ACHN (cell line): Measurements from ENCODE around the gene NEUROD6.

Experiments
- DNase-seq: peaks from one replicate; pipeline ENCODE4 v3.0.0-alpha.2; 2015
- in situ Hi-C: cut with HindIII; loops from 2 replicates; pipeline ENCODE4 v1.10.0; 2017; ENCODE audit warnings: low sequenced_read_pairs, low pct_ligation_motif_present, low pct_unique_long_range_greater_than_20kb

Gene NEUROD6

GRCh38 chr7:31336202-31337001, 4.1 kb downstream of the NEUROD6 start:
- in situ Hi-C loops: no loop called here
- DNase-seq: no peak

DNA sequence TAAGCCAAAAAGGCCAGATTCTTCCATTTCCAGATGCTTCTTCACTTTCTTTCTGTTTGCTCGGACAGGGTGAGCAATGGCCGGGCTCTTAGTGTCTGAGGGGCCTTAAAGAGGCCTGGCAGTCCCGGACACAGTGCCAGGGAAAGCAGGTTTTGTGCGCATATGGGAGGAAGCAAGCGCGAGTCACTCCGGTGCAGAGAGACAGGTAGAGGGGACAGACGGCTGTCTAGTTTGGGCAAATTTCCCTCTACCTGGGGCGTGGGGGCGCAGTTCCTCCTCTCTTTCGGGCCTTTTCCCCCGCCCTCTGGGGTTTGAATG, 4.7 kb downstream of the NEUROD6 start:
- DNase-seq: no peak
- in situ Hi-C loops: no loop called here

DNA sequence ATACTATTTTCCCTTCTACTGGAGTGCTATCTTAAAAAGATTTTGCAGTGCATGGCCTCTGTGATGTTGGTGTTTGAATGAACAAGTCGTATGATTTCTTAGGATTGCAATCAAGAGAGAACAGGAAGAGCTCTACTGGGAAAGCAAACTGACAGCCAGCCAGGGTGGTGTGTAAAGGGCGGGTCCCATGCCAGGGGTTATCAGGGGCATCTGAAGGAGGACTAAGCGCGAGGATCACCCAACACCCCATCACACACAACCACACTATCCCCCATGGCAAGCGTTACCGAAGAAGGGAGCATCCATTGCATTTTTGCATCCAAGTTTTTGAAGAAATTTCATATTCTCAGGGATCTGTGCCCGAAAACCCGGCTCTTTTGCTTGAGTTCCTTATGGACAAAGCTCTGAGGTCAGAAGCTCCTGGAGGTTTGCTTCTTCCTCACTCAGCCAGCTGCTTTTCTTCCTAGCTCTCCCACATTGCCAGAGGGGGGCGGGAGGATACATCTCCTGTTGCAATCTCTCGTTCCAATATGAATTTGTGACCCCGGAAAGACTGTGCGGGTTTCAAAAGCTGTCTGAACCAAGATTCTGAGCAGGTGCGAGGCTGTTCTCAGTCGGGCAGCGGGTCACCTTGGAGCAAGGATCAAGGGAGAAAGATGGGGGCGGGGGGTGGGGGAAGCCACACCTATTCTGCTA, 5.2 kb downstream of the NEUROD6 start:
- no peak for DNase-seq
- in situ Hi-C loops: no loop called here

- in situ Hi-C loops: no loop called here
Observed at GRCh38 chr7:31333291-31333690, 7.2 kb downstream of the NEUROD6 start.

GRCh38 chr7:31327071-31327470, 13.5 kb downstream of the NEUROD6 start:
- in situ Hi-C loops: no loop called here
- peak; percentile 7 for DNase-seq

More at GRCh38 chr7:31333291-31333690, 7.2 kb downstream of the NEUROD6 start:
- no peak for DNase-seq

DNA sequence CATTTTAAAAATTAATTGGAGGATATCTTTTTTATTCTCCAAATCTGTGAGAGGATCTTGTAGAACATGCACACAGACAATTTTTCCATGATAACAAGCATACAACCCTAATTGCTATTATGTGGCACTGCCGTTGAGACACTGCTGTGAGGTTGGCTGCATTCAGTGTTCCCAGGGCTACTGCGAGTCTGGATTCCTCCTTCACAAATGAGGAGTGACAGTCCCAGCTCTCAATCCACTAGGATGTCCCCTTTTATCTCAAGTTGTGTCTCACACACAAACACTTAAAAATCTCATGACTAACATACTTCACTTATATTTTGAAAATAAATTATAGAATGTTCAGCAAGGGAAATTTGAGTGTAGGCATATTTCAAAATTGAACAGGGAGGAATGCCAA, 14.1 kb downstream of the NEUROD6 start:
- no peak for DNase-seq

GRCh38 chr7:31323101-31323500, 17.4 kb downstream of the NEUROD6 start:
- no peak for DNase-seq
- in situ Hi-C loops: no loop called here

More for the DNA sequence above, 14.1 kb downstream of the NEUROD6 start:
- in situ Hi-C loops: no loop called here

DNA sequence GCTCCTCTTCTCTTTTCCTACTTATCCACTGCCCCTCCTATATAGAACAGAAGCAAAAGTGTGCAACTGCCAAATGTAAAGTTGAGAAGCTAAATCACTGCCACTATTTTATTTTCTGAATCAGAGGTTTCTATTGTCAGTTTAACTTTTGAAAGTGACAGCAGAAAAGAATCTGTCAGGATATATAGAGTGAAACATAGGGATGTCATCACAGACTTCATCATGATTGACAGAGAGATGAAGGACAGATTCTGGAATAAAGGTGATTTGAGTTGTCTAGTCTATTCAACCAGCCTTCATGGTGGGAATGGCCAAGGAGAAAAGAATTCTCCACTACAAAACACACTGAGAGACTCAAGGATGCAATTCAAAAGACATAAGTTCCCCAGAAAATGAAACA, 19.9 kb downstream of the NEUROD6 start:
- in situ Hi-C loops: no loop called here
- no peak for DNase-seq

DNA sequence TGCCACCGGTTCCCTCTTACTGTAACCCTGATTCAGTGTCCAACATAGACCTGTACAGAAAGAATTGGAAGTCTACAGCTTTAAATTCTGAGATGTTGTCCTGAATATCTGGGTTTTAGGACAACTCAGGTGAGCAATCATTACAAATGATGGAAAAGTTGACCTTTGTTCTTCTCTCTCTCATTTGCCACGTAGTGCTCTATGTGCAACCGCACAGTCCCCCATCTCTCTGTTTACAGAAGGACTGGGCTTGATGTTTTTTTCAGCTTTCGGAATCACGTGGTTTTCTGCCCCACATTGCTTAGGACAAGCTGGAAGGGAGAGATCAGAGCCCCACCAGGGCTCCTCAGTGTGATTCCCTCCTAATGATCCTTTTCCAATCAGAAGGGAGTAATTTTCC, 22.2 kb downstream of the NEUROD6 start:
- DNase-seq: no peak
- in situ Hi-C loops: no loop called here

DNA sequence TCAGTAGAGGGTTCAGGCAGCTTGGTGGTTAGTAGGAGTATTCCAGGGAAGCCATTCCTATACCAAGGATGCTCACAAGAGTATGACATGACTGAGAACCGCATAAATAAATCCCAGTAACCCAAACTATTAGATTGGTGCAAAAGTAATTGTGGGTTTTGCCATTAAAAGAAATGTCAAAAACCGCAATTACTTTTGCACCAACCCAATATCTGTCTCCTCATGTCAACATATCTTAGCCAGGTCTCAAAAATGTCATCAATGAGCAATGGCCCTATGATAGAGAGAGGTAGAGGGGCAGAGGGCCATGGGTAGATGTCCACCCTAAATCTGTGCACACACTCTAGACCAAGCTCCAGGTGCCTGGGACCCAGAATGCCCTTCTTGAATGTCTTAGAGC, 23.6 kb downstream of the NEUROD6 start:
- in situ Hi-C loops: no loop called here
- DNase-seq: no peak

DNA sequence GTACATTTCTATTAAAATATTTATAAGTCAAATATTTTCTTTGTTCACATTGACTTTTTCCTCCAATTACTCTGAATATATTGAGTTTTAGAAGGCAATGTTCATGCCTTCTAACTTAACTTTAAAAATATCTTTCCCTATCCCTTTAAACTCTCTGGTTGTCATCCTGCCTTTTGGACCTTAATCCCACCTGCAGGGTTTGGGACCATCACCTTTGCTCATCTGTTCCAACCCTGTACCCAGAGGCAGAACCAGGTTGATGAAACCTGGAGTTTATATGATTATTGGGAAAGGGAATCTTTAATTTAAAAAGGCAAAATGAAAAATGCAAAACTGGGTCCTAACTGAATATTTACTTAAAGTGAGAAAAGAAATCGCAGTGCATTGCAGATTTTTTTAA, 24.8 kb downstream of the NEUROD6 start:
- in situ Hi-C loops: no loop called here
- DNase-seq: no peak

DNA sequence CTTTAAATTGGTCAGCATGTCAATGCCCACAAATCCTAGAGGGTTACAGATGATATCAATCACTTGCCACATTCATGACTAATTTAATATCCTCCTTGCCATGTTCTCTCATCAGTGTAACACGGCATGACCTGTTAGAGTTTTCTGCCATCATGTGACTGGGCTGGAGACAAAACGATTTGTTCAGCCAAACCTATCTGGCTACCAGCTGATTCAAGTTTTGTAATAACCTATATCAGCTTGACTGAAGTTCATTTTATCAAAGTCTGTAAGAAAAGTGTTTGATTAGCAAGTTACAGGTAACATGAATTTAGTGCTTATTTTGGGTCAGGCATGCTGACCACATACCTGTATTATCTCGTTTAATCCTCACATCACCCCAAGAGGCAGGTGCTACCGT, 25.7 kb downstream of the NEUROD6 start:
- in situ Hi-C loops: no loop called here
- no peak for DNase-seq

- no peak for DNase-seq
- in situ Hi-C loops: no loop called here
Observed at GRCh38 chr7:31312889-31313288, 27.6 kb downstream of the NEUROD6 start.

GRCh38 chr7:31311552-31311951, 29.0 kb downstream of the NEUROD6 start:
- in situ Hi-C loops: no loop called here
- no peak for DNase-seq

DNA sequence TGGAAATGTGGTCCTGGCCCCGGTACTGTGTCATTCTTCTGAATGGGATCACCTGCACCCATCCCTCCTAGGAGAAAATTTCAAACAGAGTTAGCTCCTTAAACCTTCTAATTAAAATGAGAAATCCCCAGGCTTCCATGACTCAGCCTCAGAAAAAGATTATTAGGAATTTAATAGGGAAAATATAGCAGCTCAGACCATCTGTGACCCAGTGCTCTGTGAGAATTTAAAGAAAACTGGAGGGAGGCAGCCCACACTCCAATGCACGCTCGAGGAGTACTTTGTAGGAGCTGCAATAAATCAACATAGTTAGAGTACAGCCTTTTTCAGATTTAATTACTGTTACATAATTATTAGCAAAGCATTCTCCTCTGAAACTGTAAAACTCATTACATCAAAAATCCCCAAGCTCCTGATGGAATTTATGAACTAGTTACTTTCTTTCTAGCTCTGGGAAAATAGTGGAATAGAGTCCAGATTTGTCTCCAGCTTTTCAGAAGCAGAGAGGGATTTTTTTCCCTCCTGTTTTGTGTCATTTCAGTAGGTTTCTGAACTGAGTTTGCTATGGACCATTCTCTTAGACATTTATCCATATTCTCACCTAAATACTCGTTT, 30.1 kb downstream of the NEUROD6 start:
- in situ Hi-C loops: no loop called here
- no peak for DNase-seq

GRCh38 chr7:31309407-31309806, 31.1 kb downstream of the NEUROD6 start:
- in situ Hi-C loops: no loop called here
- no peak for DNase-seq

- in situ Hi-C loops: no loop called here
Observed at GRCh38 chr7:31308652-31309051, 31.9 kb downstream of the NEUROD6 start.

GRCh38 chr7:31307972-31308371, 32.6 kb downstream of the NEUROD6 start:
- DNase-seq: no peak
- in situ Hi-C loops: no loop called here

More at GRCh38 chr7:31308652-31309051, 31.9 kb downstream of the NEUROD6 start:
- no peak for DNase-seq

GRCh38 chr7:31305260-31305659, 35.3 kb downstream of the NEUROD6 start:
- in situ Hi-C loops: no loop called here

DNA sequence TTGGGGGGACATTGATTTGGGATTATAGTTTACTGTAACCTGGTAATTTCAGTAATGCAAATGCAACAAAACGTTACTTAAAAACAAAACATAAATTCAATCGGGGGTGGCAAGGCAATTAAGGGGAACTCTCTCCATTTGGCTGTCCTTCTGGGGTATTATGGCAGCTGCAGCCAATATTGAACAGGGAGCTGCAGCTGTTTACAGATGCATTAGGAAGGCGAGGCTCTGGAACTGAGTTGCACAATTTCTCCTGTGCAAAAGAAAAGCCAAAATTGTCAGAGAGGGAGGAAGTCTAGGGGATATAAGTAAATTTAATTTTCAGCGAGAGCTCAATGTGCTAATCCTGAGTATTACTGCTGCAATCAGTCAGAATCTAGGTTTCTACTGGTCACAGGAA, 36.1 kb downstream of the NEUROD6 start:
- no peak for DNase-seq
- in situ Hi-C loops: no loop called here

More at GRCh38 chr7:31305260-31305659, 35.3 kb downstream of the NEUROD6 start:
- DNase-seq: no peak
